HepG2 (cell line): Measurements from ENCODE around the gene ZSCAN2. TPM values are rescaled to one million over a fixed set of nuclear protein-coding genes. Genes with fewer than 3 reads are reported as not detected.

Experiments
- ERF ChIP-seq: IDR thresholded peaks from 2 replicates; pipeline ENCODE4 v1.6.1; 2018; ENCODE audit warnings: missing biosample characterization, missing genetic modification reagents
- FOSL2 ChIP-seq: sonication (generic); formaldehyde crosslinking; IDR thresholded peaks from 2 replicates; pipeline ENCODE4 v1.4.0; 2020; ENCODE audit warnings: missing genetic modification reagents
- GLI4 ChIP-seq: sonication (generic); formaldehyde crosslinking; IDR thresholded peaks from 2 replicates; pipeline ENCODE4 v1.5.1; 2020; ENCODE audit warnings: missing genetic modification reagents, mild to moderate bottlenecking, moderate library complexity, borderline replicate concordance
- HINFP ChIP-seq: sonication (generic); formaldehyde crosslinking; IDR thresholded peaks from 2 replicates; pipeline ENCODE4 v1.4.0; 2020; ENCODE audit warnings: low read depth, mild to moderate bottlenecking, missing genetic modification reagents
- MAF1 ChIP-seq: sonication (generic); formaldehyde crosslinking; IDR thresholded peaks from 2 replicates; pipeline ENCODE4 v1.5.0; 2020; ENCODE audit warnings: missing genetic modification reagents, borderline replicate concordance
- NFAT5 ChIP-seq: sonication (generic); formaldehyde crosslinking; IDR thresholded peaks from 2 replicates; pipeline ENCODE4 v1.4.0; 2020; ENCODE audit warnings: missing genetic modification reagents
- NR2F6 ChIP-seq, 2 experiments: IDR thresholded peaks; 2 replicates each; pipeline ENCODE4 v1.6.1; 2016; ENCODE audit warnings: antibody characterized with exemption in 1 of 2, mild to moderate bottlenecking in 1 of 2
- TCF7L2 ChIP-seq: IDR thresholded peaks from 2 replicates; pipeline ENCODE4 v1.6.1; 2011; ENCODE audit warnings: mild to moderate bottlenecking, low read depth, low read length, moderate library complexity
- THAP9 ChIP-seq: sonication (generic); formaldehyde crosslinking; IDR thresholded peaks from 2 replicates; pipeline ENCODE4; 2020; ENCODE audit warnings: missing genetic modification reagents, mild to moderate bottlenecking, borderline replicate concordance
- TP53 ChIP-seq: sonication (generic); formaldehyde crosslinking; conservative IDR thresholded peaks from 2 replicates; pipeline ENCODE4 v1.4.0; 2020; ENCODE audit warnings: missing genetic modification reagents
- ZBTB42 ChIP-seq: sonication (generic); formaldehyde crosslinking; IDR thresholded peaks from 2 replicates; pipeline ENCODE4 v1.5.0; 2020; ENCODE audit warnings: mild to moderate bottlenecking, missing genetic modification reagents
- ZBTB46 ChIP-seq: sonication (generic); formaldehyde crosslinking; IDR thresholded peaks from 2 replicates; pipeline ENCODE4 v1.4.0; 2020; ENCODE audit warnings: mild to moderate bottlenecking, missing genetic modification reagents, borderline replicate concordance
- ZNF530 ChIP-seq: sonication (generic); formaldehyde crosslinking; IDR thresholded peaks from 2 replicates; pipeline ENCODE4 v1.5.0; 2020; ENCODE audit warnings: low read depth, mild to moderate bottlenecking, missing genetic modification reagents
- ZNF550 ChIP-seq: sonication (generic); formaldehyde crosslinking; IDR thresholded peaks from 2 replicates; pipeline ENCODE4 v1.4.0; 2020; ENCODE audit warnings: mild to moderate bottlenecking, missing genetic modification reagents, borderline replicate concordance
- ZNF577 ChIP-seq: sonication (generic); formaldehyde crosslinking; IDR thresholded peaks from 2 replicates; pipeline ENCODE4 v1.4.0; 2020; ENCODE audit warnings: mild to moderate bottlenecking, low read depth, missing genetic modification reagents, borderline replicate concordance
- ZNF83 ChIP-seq: sonication (generic); formaldehyde crosslinking; IDR thresholded peaks from 2 replicates; pipeline ENCODE4 v1.4.0; 2020; ENCODE audit warnings: missing genetic modification reagents, mild to moderate bottlenecking, borderline replicate concordance
- ZSCAN30 ChIP-seq: sonication (generic); formaldehyde crosslinking; IDR thresholded peaks from 2 replicates; pipeline ENCODE4 v1.5.0; 2020; ENCODE audit warnings: mild to moderate bottlenecking, missing genetic modification reagents
- polyA plus RNA-seq, 8 experiments: library from polyadenylated mRNA; depleted of rRNA in 3 of 8; stranded (reverse) in 7 of 8; unstranded in 1 of 8; fragments of >200 nt; fragmentation: Illumina TruSeq in 4 of 8; extraction: Trizol in 4 of 8; gene quantifications; 2 replicates each; pipeline versions ENCODE4 v1.2.1 to v1.2.3, GENCODE V29; 2011 to 2016; ENCODE audit warnings: low read depth in 4 of 8, missing spikeins in 1 of 8, mixed read lengths in 1 of 8; ENCODE audit not compliant: insufficient read depth in 1 of 8
- total RNA-seq, 5 experiments: library from RNA; depleted of rRNA; stranded (reverse); fragments of >200 nt; fragmentation: Illumina TruSeq; extraction: Trizol; gene quantifications; 2 replicates each; pipeline ENCODE4 v1.2.3, GENCODE V29; 2016; ENCODE audit warnings: low read depth in 1 of 5

ZSCAN2 gene
- total and polyA plus RNA-seq, 2 of the 13 experiments (the other 11 are each of a cell fraction or from before 2014, with no cell fraction given) = 11.4 to 21.5 TPM

- TF ChIP-seq NFAT5 (CRISPR knock-in tag) (no peak), ZNF550 (no peak), ZSCAN30 (CRISPR knock-in tag) (0 out of 2 replicates have a peak, but pooled peaks have one; percentile 66), ERF (CRISPR knock-in tag) (no peak; the same call in 1 of the 2 replicates), HINFP (CRISPR knock-in tag) (no peak), ZBTB42 (no peak), TCF7L2 (no peak), GLI4 (CRISPR knock-in tag) (peak; percentile 66; the same call in 1 of the 2 replicates), ZNF530 (CRISPR knock-in tag) (no peak), ZBTB46 (CRISPR knock-in tag) (no peak), TP53 (no peak), FOSL2 (CRISPR knock-in tag) (no peak; the same call in 1 of the 2 replicates), ZNF577 (CRISPR knock-in tag) (no peak), NR2F6 (IDR thresholded peaks at IDR 0.05) (no peak), NR2F6 (CRISPR knock-in tag; IDR thresholded peaks at IDR 0.05) (no peak), THAP9 (CRISPR knock-in tag) (no peak), ZNF83 (CRISPR knock-in tag) (no peak), MAF1 (no peak)
These were observed 32.8 kb downstream of the ZSCAN2 start (continued) for GRCh38 chr15:84633311-84634227.
